Esophagus squamous epithelium (tissue), 5 donors: ENCODE results near the gene S100A14. TPM values are rescaled to one million over a fixed set of nuclear protein-coding genes. Genes with fewer than 3 reads are reported as not detected.
"Not testable (repeated sequence)": the region's sequence is repeated elsewhere in the genome, so short reads cannot be mapped to it uniquely, and the experiment has no call there.

Experiments
- DNase-seq: peaks from one replicate; lab custom pipeline; 2025; lab: John Stamatoyannopoulos, UW
- H3K27ac ChIP-seq, 4 donors: fragments of 200-600 bp; sonication (generic); one replicate each; pipeline ENCODE4 v1.5.1; 2016 to 2019; ENCODE audit warnings: mild to moderate bottlenecking in 1 of 4
- H3K27me3 ChIP-seq, 4 donors: fragments of 200-600 bp; sonication (generic); 1 replicate in 3 of 4; 2 replicates in 1 of 4; pipeline versions ENCODE4 v1.5.1 to v1.6.0; 2017 to 2021; ENCODE audit warnings: antibody characterized with exemption in 1 of 4
- H3K36me3 ChIP-seq, 3 donors: fragments of 200-600 bp; sonication (generic); one replicate each; pipeline ENCODE4 v1.5.1; 2016 to 2019
- H3K4me1 ChIP-seq, 3 donors: fragments of 200-600 bp; sonication (generic); one replicate each; pipeline ENCODE4 v1.5.1; 2017 to 2019
- H3K4me3 ChIP-seq, 4 donors: fragments of 200-600 bp; sonication (generic); 1 replicate in 3 of 4; 2 replicates in 1 of 4; pipeline ENCODE4 v1.5.1; 2016 to 2019; ENCODE audit warnings: mild to moderate bottlenecking in 2 of 4, moderate library complexity in 1 of 4
- H3K9me3 ChIP-seq, 3 donors: fragments of 200-600 bp; sonication (generic); one replicate each; pipeline ENCODE4 v1.5.1; 2016 to 2019
- POLR2A ChIP-seq, 4 donors: fragments of 450-650 bp; IDR thresholded peaks; one replicate each; pipeline ENCODE4 v1.6.1; 2017; ENCODE audit warnings: antibody characterized with exemption in 4 of 4, mild to moderate bottlenecking in 4 of 4, moderate library complexity in 3 of 4
- WGBS, 2 donors: methylation state at CpG; one replicate each; pipeline ENCODE4 v1.1.5; 2018; 5-methylcytosine and 5-hydroxymethylcytosine counted together
- intact Hi-C: fragments of 100-400 bp; cut with DNase I; formaldehyde crosslinking; loops from one replicate; pipeline ENCODE4 v1.15.0; 2022
- total RNA-seq, 4 donors: library from RNA; depleted of rRNA; stranded (reverse); fragments of >200 nt; gene quantifications; one replicate each; pipeline ENCODE4 v1.1.0, GENCODE V29; 2016
- TF ChIP-seq, protein P1 (sequence below), 6 experiments: fragments of 450-650 bp in 4 of 6; fragments of 200-600 bp in 2 of 6; sonication (generic) in 2 of 6; IDR thresholded peaks; one replicate each; pipeline ENCODE4 v1.5.1; 2016 to 2019; ENCODE audit warnings: antibody characterized with exemption in 6 of 6, mild to moderate bottlenecking in 4 of 6, moderate library complexity in 4 of 6
- donor health status: DM: yes; HTN: yes; CAD: no.

The S100A14 gene
- total RNA-seq, 4 donors from 2014 or later = 1,580 to 2,481 (median 2,030) TPM

DNA sequence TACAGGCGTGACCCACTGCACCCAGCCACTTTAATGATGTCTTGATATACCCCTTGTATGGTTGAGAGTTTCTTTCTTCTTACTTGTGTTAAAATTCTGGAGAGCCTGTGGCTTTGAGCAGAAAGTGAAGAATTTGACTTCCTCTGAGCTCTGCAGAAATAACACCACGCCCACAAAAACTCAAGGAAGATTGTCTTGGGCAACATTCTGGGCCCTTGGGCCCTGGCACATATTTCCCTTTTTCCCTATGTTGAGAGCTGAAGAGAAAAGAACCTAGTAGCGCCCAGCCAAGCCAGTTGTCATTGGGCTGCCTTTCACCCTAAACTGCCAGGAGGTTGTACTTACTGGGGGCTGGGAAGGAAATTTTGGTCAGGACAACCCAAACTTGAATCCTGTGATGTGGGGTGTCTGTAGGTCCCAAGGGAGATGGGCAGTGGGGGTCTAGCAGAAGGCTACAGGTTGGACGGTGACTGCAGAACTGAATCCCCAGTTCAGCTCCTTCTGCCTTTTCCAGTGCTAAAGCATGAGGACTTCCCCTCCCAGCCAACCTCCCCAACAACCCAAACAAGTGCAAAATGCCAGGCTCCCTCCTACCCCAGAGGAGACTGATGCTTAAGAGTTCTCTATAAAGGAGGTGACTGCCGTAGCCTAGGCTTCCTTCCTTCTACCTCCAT lies 30.7 kb upstream of the S100A14 start:
- DNase-seq = no peak
- intact Hi-C loops = no loop called here
- Histone ChIP-seq H3K4me1 (peaks cover 0 to 32% (median 9%) of the 10 kb centered on the region in 3 donors), H3K4me3 (no peak overlapping the region), H3K9me3 (no peaks in the 10 kb centered on the region), H3K27me3 (no peaks in the 10 kb centered on the region), H3K36me3 (peaks cover 15 to 55% (median 30%) of the 10 kb centered on the region in 3 donors), H3K27ac (peak overlapping the region in 2 of 4 donors; percentile 6 to 44)
- TF ChIP-seq POLR2A (IDR thresholded peaks at IDR 0.05) = no peak
- TF ChIP-seq, protein P1, sequence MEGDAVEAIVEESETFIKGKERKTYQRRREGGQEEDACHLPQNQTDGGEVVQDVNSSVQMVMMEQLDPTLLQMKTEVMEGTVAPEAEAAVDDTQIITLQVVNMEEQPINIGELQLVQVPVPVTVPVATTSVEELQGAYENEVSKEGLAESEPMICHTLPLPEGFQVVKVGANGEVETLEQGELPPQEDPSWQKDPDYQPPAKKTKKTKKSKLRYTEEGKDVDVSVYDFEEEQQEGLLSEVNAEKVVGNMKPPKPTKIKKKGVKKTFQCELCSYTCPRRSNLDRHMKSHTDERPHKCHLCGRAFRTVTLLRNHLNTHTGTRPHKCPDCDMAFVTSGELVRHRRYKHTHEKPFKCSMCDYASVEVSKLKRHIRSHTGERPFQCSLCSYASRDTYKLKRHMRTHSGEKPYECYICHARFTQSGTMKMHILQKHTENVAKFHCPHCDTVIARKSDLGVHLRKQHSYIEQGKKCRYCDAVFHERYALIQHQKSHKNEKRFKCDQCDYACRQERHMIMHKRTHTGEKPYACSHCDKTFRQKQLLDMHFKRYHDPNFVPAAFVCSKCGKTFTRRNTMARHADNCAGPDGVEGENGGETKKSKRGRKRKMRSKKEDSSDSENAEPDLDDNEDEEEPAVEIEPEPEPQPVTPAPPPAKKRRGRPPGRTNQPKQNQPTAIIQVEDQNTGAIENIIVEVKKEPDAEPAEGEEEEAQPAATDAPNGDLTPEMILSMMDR (IDR thresholded peaks at IDR 0.05) = no peak
- 85% methylated on average over 4 of the region's 5 CpGs for WGBS, 2 donors

DNA sequence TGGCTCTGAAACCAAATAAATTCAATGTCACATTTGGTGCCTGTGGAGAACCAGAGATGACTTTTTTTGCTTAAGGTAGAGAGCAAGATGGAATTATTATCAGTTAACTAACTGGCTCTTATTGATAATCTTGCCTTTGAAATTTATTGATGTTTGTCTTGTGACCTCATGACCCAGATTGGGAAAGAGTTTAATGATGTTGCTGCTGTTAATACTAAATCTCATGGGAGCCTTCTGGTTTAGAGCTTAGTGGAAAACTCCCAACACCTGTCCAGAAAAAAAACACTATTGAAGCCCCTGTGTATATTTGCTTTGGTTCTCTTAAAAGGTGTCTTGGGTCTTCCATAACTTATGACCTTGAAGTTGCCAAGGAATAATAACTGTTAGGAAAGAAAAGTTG lies 27.7 kb upstream of the S100A14 start:
- no peaks in the 10 kb centered on the region for H3K27me3 ChIP-seq
- peak overlapping the region in 2 of 4 donors; percentile 8 to 44 for H3K27ac ChIP-seq
- peaks cover 36 to 85% (median 51%) of the 10 kb centered on the region in 3 donors for H3K36me3 ChIP-seq
- no peaks in the 10 kb centered on the region for H3K9me3 ChIP-seq
- intact Hi-C loops = no loop called here
- DNase-seq = no peak
- H3K4me1 ChIP-seq = peaks cover 0 to 30% (median 5%) of the 10 kb centered on the region in 3 donors
- H3K4me3 ChIP-seq = no peak overlapping the region
- no peak for TF ChIP-seq POLR2A (IDR thresholded peaks at IDR 0.05)
- TF ChIP-seq, protein P1 (IDR thresholded peaks at IDR 0.05) = no peak

DNA sequence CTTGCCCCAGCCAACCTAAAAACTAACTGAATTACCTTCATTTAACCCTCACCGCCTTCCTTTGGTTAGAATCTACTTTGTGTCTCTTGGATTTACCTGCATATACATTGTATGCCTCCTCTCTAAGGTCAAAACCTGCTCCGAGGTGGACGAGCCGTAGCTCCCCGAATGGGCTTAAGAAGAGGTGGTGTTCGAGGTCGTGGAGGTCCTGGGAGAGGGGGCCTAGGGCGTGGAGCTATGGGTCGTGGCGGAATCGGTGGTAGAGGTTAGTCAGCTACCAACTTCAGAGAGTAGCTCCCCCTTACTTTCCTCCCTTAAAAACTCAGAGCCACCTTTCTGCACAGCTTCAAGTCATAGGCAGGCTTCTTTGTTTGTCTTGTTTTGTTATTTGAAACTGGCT lies 27.0 kb upstream of the S100A14 start:
- Histone ChIP-seq H3K4me1 (peaks cover 0 to 30% (median 4%) of the 10 kb centered on the region in 3 donors), H3K27me3 (no peaks in the 10 kb centered on the region), H3K36me3 (peaks cover 36 to 92% (median 58%) of the 10 kb centered on the region in 3 donors), H3K27ac (no peak overlapping the region), H3K9me3 (no peaks in the 10 kb centered on the region), H3K4me3 (no peak overlapping the region)
- intact Hi-C loops = no loop called here
- TF ChIP-seq, protein P1 (IDR thresholded peaks at IDR 0.05) = no peak
- TF ChIP-seq POLR2A (IDR thresholded peaks at IDR 0.05) = no peak
- DNase-seq = no peak
- WGBS, 2 donors = 83 to 94% methylated on average over 9 to 11 of the region's 11 CpGs

DNA sequence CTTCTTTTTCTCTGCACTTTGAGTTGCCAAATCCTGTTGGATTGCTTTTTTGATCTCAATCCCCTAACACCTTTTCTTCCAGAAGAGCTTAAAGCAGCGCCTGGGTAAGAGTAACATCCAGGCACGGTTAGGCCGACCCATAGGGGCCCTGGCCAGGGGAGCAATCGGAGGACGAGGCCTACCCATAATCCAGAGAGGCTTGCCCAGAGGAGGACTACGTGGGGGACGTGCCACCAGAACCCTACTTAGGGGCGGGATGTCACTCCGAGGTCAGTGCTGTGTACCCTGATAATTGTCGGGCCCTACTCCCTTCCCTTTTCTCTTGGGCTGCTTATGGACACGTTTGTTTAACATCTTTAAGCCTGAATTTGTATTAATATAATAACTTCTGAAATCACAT lies 26.0 kb upstream of the S100A14 start:
- DNase-seq = no peak
- H3K36me3 ChIP-seq = peaks cover 36 to 100% (median 65%) of the 10 kb centered on the region in 3 donors
- intact Hi-C loops = no loop called here
- no peak for TF ChIP-seq POLR2A (IDR thresholded peaks at IDR 0.05)
- TF ChIP-seq, protein P1 (IDR thresholded peaks at IDR 0.05) = no peak
- H3K27me3 ChIP-seq = no peaks in the 10 kb centered on the region
- H3K4me1 ChIP-seq = peaks cover 0 to 33% (median under 1%) of the 10 kb centered on the region in 3 donors
- H3K9me3 ChIP-seq = no peaks in the 10 kb centered on the region
- no peak overlapping the region for H3K27ac ChIP-seq
- 80 to 84% methylated on average over 6 to 11 of the region's 11 CpGs for WGBS, 2 donors
- H3K4me3 ChIP-seq = no peak overlapping the region

- no peak overlapping the region for H3K27ac ChIP-seq
- WGBS, 2 donors = 61 to 66% methylated on average over 6 of the region's 6 CpGs
Measured at GRCh38 chr1:153640861-153641260, 24.7 kb upstream of the S100A14 start.

DNA sequence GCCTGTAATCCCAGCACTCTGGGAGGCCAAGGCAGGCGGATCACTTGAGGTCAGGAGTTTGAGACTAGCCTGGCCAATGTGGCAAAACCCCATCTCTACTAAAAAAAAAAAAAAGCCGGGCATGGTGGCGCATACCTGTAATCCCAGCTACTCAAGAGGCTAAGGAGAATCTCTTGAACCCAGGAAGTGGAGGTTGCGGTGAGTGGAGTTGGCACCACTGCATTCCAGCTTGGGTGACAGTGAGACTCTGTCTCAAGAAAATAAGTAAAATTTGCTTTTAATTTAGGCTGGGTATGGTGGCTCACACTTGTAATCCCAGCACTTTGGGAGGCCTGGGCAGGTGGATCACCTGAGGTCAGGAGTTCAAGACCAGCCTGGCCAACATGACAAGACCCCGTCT lies 24.1 kb upstream of the S100A14 start:
- DNase-seq, H3K27ac ChIP-seq, H3K27me3 ChIP-seq, H3K4me3 ChIP-seq, intact Hi-C loops, H3K9me3 ChIP-seq: not testable (repeated sequence)
- H3K4me1 ChIP-seq = peaks cover 9 to 47% (median 20%) of the 10 kb centered on the region in 3 donors
- H3K36me3 ChIP-seq = peaks cover 29 to 98% (median 61%) of the 10 kb centered on the region in 3 donors
- 95% methylated on average over 5 of the region's 5 CpGs for WGBS, 2 donors

More at GRCh38 chr1:153640861-153641260, 24.7 kb upstream of the S100A14 start:
- DNase-seq = no peak
- Histone ChIP-seq H3K9me3 (no peaks in the 10 kb centered on the region), H3K4me1 (peaks cover 3 to 41% (median 13%) of the 10 kb centered on the region in 3 donors), H3K36me3 (peaks cover 36 to 100% (median 63%) of the 10 kb centered on the region in 3 donors), H3K4me3 (no peak overlapping the region), H3K27me3 (no peaks in the 10 kb centered on the region)
- intact Hi-C loops = no loop called here
- TF ChIP-seq, protein P1 (IDR thresholded peaks at IDR 0.05) = no peak
